Vagina (tissue), 2 donors: Measurements from ENCODE around the gene ELOVL6.
A peak's percentile ranks its signal among the peaks of the same experiment; 100 is the strongest.

ENCODE experiments used
- CTCF ChIP-seq, 3 experiments: fragments of 450-650 bp in 2 of 3; fragments of 200-600 bp in 1 of 3; sonication (generic) in 1 of 3; IDR thresholded peaks; one replicate each; pipeline ENCODE4 v1.5.1; 2017 to 2019; ENCODE audit warnings: antibody characterized with exemption in 3 of 3, mild to moderate bottlenecking in 2 of 3, moderate library complexity in 2 of 3
- POLR2AphosphoS5 ChIP-seq, 2 donors: sonication (generic); formaldehyde crosslinking; IDR thresholded peaks; one replicate each; pipeline ENCODE4 v1.9.0; 2017; ENCODE audit warnings: antibody characterized with exemption in 2 of 2, mild to moderate bottlenecking in 2 of 2, low read depth in 1 of 2; ENCODE audit not compliant: insufficient read depth in 1 of 2

GRCh38 chr4:110130576-110131358, 67.6 kb downstream of the ELOVL6 start:
- TF ChIP-seq CTCF (IDR thresholded peaks at IDR 0.05) (no peak), POLR2AphosphoS5 (IDR thresholded peaks at IDR 0.05; ENCODE audit: insufficient read depth in 1 of 2, low read depth in 1 of 2) (peak in 1 of 2 donors; percentile 60)
